Measurements from ENCODE around the gene CHRDL2. TPM values are rescaled to one million over a fixed set of nuclear protein-coding genes. Genes with fewer than 3 reads are reported as not detected.

CHRDL2 gene
- polyA plus RNA-seq, 2 of the 4 experiments (the other 2 are of a cell fraction): 2.3 to 5.8 TPM

Small RNA genes lying within 50 kb of the gene (small RNA-seq; reads per million reads assigned to genes)
- 0 reads per million in 6 experiments for gene MIR4696
- 0 reads per million in 6 experiments for gene RANP3
- gene RN7SKP297: 0 reads per million in 6 experiments

Other genes with a start within 250 kb of the CHRDL2 start
- gene LIPT2, start 237.7 kb downstream of the CHRDL2 start, polyA plus RNA-seq (2011; rRNA removed): 9.8 and 12.9 TPM in 2 replicates
- gene LIPT2, start 237.7 kb downstream of the CHRDL2 start, polyA plus RNA-seq (2017; fragmentation: RNase III; extraction: RNeasy Plus Mini Kit Qiagen cat#74134 plus additional on column Dnase treatment): 3.8 to 4.9 TPM (median 4.8 TPM) in 3 replicates
- 36.3 and 37.9 TPM in 2 replicates for gene POLD3, start 138.8 kb downstream of the CHRDL2 start, polyA plus RNA-seq (2011; rRNA removed)
- 20.7 to 22.1 TPM (median 21.7 TPM) in 3 replicates for gene POLD3, start 138.8 kb downstream of the CHRDL2 start, polyA plus RNA-seq (2017; fragmentation: RNase III; extraction: RNeasy Plus Mini Kit Qiagen cat#74134 plus additional on column Dnase treatment)
- 10.7 and 11.1 TPM in 2 replicates for gene RNF169, start 17.4 kb upstream of the CHRDL2 start, polyA plus RNA-seq (2011; rRNA removed)
- 5.8 to 6.3 TPM (median 6.2 TPM) in 3 replicates for gene RNF169, start 17.4 kb upstream of the CHRDL2 start, polyA plus RNA-seq (2017; fragmentation: RNase III; extraction: RNeasy Plus Mini Kit Qiagen cat#74134 plus additional on column Dnase treatment)
- gene XRRA1, start 217.7 kb upstream of the CHRDL2 start, polyA plus RNA-seq (2011; rRNA removed): 10.6 and 12.7 TPM in 2 replicates
- 5.1 to 6.6 TPM (median 6.1 TPM) in 3 replicates for gene XRRA1, start 217.7 kb upstream of the CHRDL2 start, polyA plus RNA-seq (2017; fragmentation: RNase III; extraction: RNeasy Plus Mini Kit Qiagen cat#74134 plus additional on column Dnase treatment)
- gene SPCS2, start 217.8 kb upstream of the CHRDL2 start, polyA plus RNA-seq (2011; rRNA removed): 204 and 391 TPM in 2 replicates
- 233 to 315 TPM (median 269 TPM) in 3 replicates for gene SPCS2, start 217.8 kb upstream of the CHRDL2 start, polyA plus RNA-seq (2017; fragmentation: RNase III; extraction: RNeasy Plus Mini Kit Qiagen cat#74134 plus additional on column Dnase treatment)

Data from A549 (cell line).